Lung (tissue), 13 donors: Measurements from ENCODE around the gene PRH1. TPM values are rescaled to one million over a fixed set of nuclear protein-coding genes. Genes with fewer than 3 reads are reported as not detected.

Source experiments
- ATAC-seq: fragments of 200-7000 bp; cut with Tn5 transposase; one replicate; pipeline ENCODE4 v1.9.1; 2020; ENCODE audit warnings: moderate number of reproducible peaks; ENCODE audit not compliant: insufficient read depth, low FRiP score
- DNase-seq, 3 donors: peaks; one replicate each; pipeline ENCODE4 v3.0.0-alpha.2; 2013 to 2017
- H3K27ac ChIP-seq, 2 donors: one replicate each; pipeline ENCODE4 v1.5.1; 2013; ENCODE audit warnings: mild to moderate bottlenecking in 2 of 2, moderate library complexity in 2 of 2, control low read depth in 1 of 2, inconsistent platforms in 1 of 2, low read depth in 1 of 2, low read length in 1 of 2
- H3K27me3 ChIP-seq, 3 donors: one replicate each; pipeline ENCODE4 v1.5.1; 2013; ENCODE audit warnings: low read length in 2 of 3; ENCODE audit not compliant: control insufficient read depth in 3 of 3, insufficient read depth in 3 of 3
- H3K36me3 ChIP-seq, 4 donors: one replicate each; pipeline ENCODE4 v1.5.1; 2013; ENCODE audit warnings: low read length in 4 of 4, mild to moderate bottlenecking in 1 of 4, moderate library complexity in 1 of 4; ENCODE audit not compliant: control insufficient read depth in 4 of 4, insufficient read depth in 4 of 4
- H3K4me1 ChIP-seq, 5 donors: one replicate each; pipeline ENCODE4 v1.5.1; 2013; ENCODE audit warnings: low read length in 5 of 5, mild to moderate bottlenecking in 2 of 5, moderate library complexity in 1 of 5; ENCODE audit not compliant: control insufficient read depth in 5 of 5, insufficient read depth in 5 of 5
- H3K4me3 ChIP-seq: one replicate; pipeline ENCODE4 v1.5.1; 2013; ENCODE audit warnings: mild to moderate bottlenecking, control low read depth, moderate library complexity
- H3K9ac ChIP-seq, 2 donors: one replicate each; pipeline ENCODE4 v1.5.1; 2013; ENCODE audit warnings: low read length in 2 of 2, control low read depth in 1 of 2; ENCODE audit not compliant: insufficient read depth in 1 of 2
- H3K9me3 ChIP-seq, 4 donors: one replicate each; pipeline ENCODE4 v1.5.1; 2013; ENCODE audit warnings: low read length in 3 of 4, mild to moderate bottlenecking in 1 of 4, moderate library complexity in 1 of 4; ENCODE audit not compliant: control insufficient read depth in 4 of 4, insufficient read depth in 3 of 4
- WGBS, 2 donors: extraction: QIAGEN DNeasy Blood & Tissue Kit; methylation state at CpG; one replicate each; pipeline ENCODE4 v1.1.7; 2013; 5-methylcytosine and 5-hydroxymethylcytosine counted together
- polyA plus RNA-seq, 2 donors: library from polyadenylated mRNA; stranded (reverse); fragments of 200-250 nt; gene quantifications; one replicate each; pipeline ENCODE4 v1.2.1, GENCODE V29; 2013
- small RNA-seq: library from RNA; depleted of rRNA; stranded (forward); fragments of <200 nt; gene quantifications from one replicate; pipeline ENCODE3, GENCODE V24; 2014; ENCODE audit warnings: low replicate concordance
- total RNA-seq, 2 donors: library from RNA; depleted of rRNA in 1 of 2; stranded (reverse); fragments of >200 nt in 1 of 2; gene quantifications; one replicate each; pipeline ENCODE4 v1.2.1, GENCODE V29; 2014 to 2021
- TF ChIP-seq, protein P1 (sequence below): IDR thresholded peaks from 2 replicates; pipeline ENCODE4 v1.5.1; 2012; ENCODE audit warnings: mild to moderate bottlenecking; ENCODE audit errors: control extremely low read depth, extremely low read depth
- donor health status: control.
- donor health status: control.
- donor health status: Bipolar disorder and iron deficiency.
- donor health status: healthy.
- donor health status: DM: yes; HTN: yes; CAD: no.

Gene PRH1
- total and polyA plus RNA-seq, 4 donors = 1.9 to 92.5 (median 13.1) TPM

- Histone ChIP-seq H3K36me3 (peaks cover 0 to 8% (median 2%) of the 10 kb centered on the region in 4 donors), H3K27ac (no peak overlapping the region), H3K9ac (no peak overlapping the region), H3K4me3 (no peak overlapping the region), H3K4me1 (no peaks in the 10 kb centered on the region), H3K9me3 (peaks cover 0 to 6% (median 0%) of the 10 kb centered on the region in 4 donors), H3K27me3 (no peaks in the 10 kb centered on the region)
- no peak for ATAC-seq
- WGBS, 2 donors = 96 to 100% methylated on average over 2 of the region's 2 CpGs
- DNase-seq = no peak
- TF ChIP-seq, protein P1, sequence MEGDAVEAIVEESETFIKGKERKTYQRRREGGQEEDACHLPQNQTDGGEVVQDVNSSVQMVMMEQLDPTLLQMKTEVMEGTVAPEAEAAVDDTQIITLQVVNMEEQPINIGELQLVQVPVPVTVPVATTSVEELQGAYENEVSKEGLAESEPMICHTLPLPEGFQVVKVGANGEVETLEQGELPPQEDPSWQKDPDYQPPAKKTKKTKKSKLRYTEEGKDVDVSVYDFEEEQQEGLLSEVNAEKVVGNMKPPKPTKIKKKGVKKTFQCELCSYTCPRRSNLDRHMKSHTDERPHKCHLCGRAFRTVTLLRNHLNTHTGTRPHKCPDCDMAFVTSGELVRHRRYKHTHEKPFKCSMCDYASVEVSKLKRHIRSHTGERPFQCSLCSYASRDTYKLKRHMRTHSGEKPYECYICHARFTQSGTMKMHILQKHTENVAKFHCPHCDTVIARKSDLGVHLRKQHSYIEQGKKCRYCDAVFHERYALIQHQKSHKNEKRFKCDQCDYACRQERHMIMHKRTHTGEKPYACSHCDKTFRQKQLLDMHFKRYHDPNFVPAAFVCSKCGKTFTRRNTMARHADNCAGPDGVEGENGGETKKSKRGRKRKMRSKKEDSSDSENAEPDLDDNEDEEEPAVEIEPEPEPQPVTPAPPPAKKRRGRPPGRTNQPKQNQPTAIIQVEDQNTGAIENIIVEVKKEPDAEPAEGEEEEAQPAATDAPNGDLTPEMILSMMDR = no peak
These were observed 41.2 kb downstream of the PRH1 start for GRCh38 chr12:10842862-10843261.

DNA sequence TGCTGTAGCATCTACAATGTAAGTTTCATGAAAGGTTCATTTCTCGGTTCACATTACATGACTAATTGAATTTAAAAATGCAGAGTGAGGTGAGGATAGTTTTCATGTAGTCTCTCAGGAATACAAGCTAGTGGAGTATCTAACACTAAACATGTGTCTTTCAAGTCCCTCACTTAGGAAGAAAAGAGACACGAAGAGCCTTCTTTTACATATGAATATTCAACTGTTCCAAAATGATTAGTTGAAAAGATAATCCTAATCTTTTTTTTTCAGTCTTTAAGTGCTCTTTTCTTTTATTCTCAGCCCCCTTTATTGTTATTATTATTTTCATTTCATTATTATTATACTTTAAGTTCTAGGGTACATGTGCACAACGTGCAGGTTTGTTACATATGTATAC lies 45.6 kb downstream of the PRH1 start:
- Histone ChIP-seq H3K27ac (no peak overlapping the region), H3K4me1 (peaks cover 0 to 2% (median 0%) of the 10 kb centered on the region in 5 donors), H3K4me3 (no peak overlapping the region), H3K9me3 (peaks cover 0 to 6% (median 0%) of the 10 kb centered on the region in 4 donors), H3K27me3 (no peaks in the 10 kb centered on the region), H3K9ac (no peak overlapping the region), H3K36me3 (peaks cover 0 to 8% (median 2%) of the 10 kb centered on the region in 4 donors)
- WGBS, 2 donors = 86 to 96% methylated on average over 3 of the region's 3 CpGs
- TF ChIP-seq, protein P1 = no peak
- no peak for ATAC-seq
- no peak for DNase-seq

Small RNA genes within 50 kb of the gene (small RNA-seq; reads per million reads assigned to genes)
- gene PRR4 = not detected

Other genes starting within 250 kb of the PRH1 start
- gene STYK1, start 210.2 kb downstream of the PRH1 start, total RNA-seq = 1 to 10 TPM in 1 of 2 donors, under 1 TPM in 1; 0.77 to 1.0 TPM
- gene STYK1, start 210.2 kb downstream of the PRH1 start, polyA plus RNA-seq = 1 to 10 TPM in 1 of 2 donors, under 1 TPM in 1; 0.67 to 1.3 TPM
- 100 to 1,000 TPM; 134 to 299 TPM for gene YBX3, start 160.9 kb downstream of the PRH1 start, total RNA-seq
- gene YBX3, start 160.9 kb downstream of the PRH1 start, polyA plus RNA-seq = 100 to 1,000 TPM; 228 to 276 TPM
- under 1 TPM in 1 of 2 donors, not detected in 1; 0.31 TPM for gene TAS2R7, start 81.6 kb downstream of the PRH1 start, total RNA-seq
- not detected for gene TAS2R7, start 81.6 kb downstream of the PRH1 start, polyA plus RNA-seq
- not detected for gene TAS2R8, start 77.0 kb downstream of the PRH1 start, total RNA-seq
- not detected for gene TAS2R8, start 77.0 kb downstream of the PRH1 start, polyA plus RNA-seq
- not detected for gene TAS2R9, start 74.1 kb downstream of the PRH1 start, total RNA-seq
- not detected for gene TAS2R9, start 74.1 kb downstream of the PRH1 start, polyA plus RNA-seq
- gene TAS2R10, start 57.9 kb downstream of the PRH1 start, total RNA-seq = 1 to 10 TPM in 1 of 2 donors, under 1 TPM in 1; 0.80 to 2.1 TPM
- under 1 TPM in 1 of 2 donors, not detected in 1; 0.18 TPM for gene TAS2R10, start 57.9 kb downstream of the PRH1 start, polyA plus RNA-seq
- 1 to 10 TPM; 2.2 to 7.3 TPM for gene PRR4, start 34.8 kb downstream of the PRH1 start, total RNA-seq
- gene PRR4, start 34.8 kb downstream of the PRH1 start, polyA plus RNA-seq = 1 to 10 TPM; 3.4 to 3.6 TPM
- 10 to 100 TPM in 1 of 2 donors, 1 to 10 TPM in 1; 1.7 to 13.5 TPM for gene TAS2R13, start 25.3 kb upstream of the PRH1 start, total RNA-seq
- gene TAS2R13, start 25.3 kb upstream of the PRH1 start, polyA plus RNA-seq = not detected
- gene PRH2, start 45.0 kb upstream of the PRH1 start, total RNA-seq = not detected
- gene PRH2, start 45.0 kb upstream of the PRH1 start, polyA plus RNA-seq = under 1 TPM; 0.30 to 0.31 TPM
- 10 to 100 TPM in 1 of 2 donors, 1 to 10 TPM in 1; 3.0 to 13.5 TPM for gene TAS2R14, start 55.0 kb upstream of the PRH1 start, total RNA-seq
- 1 to 10 TPM in 1 of 2 donors, under 1 TPM in 1; 0.48 to 1.0 TPM for gene TAS2R14, start 55.0 kb upstream of the PRH1 start, polyA plus RNA-seq
- 10 to 100 TPM in 1 of 2 donors, 1 to 10 TPM in 1; 1.8 to 11.1 TPM for gene TAS2R50, start 102.7 kb upstream of the PRH1 start, total RNA-seq
- gene TAS2R50, start 102.7 kb upstream of the PRH1 start, polyA plus RNA-seq = under 1 TPM in 1 of 2 donors, not detected in 1; 0.03 TPM
- gene TAS2R20, start 114.0 kb upstream of the PRH1 start, total RNA-seq = 10 to 100 TPM in 1 of 2 donors, 1 to 10 TPM in 1; 1.7 to 21.2 TPM
- under 1 TPM; 0.08 to 0.16 TPM for gene TAS2R20, start 114.0 kb upstream of the PRH1 start, polyA plus RNA-seq
- 10 to 100 TPM in 1 of 2 donors, 1 to 10 TPM in 1; 3.2 to 25.0 TPM for gene TAS2R19, start 138.4 kb upstream of the PRH1 start, total RNA-seq
- gene TAS2R19, start 138.4 kb upstream of the PRH1 start, polyA plus RNA-seq = under 1 TPM; 0.13 to 0.14 TPM
- gene TAS2R31, start 147.2 kb upstream of the PRH1 start, total RNA-seq = 10 to 100 TPM in 1 of 2 donors, 1 to 10 TPM in 1; 3.2 to 20.1 TPM
- under 1 TPM; 0.14 to 0.26 TPM for gene TAS2R31, start 147.2 kb upstream of the PRH1 start, polyA plus RNA-seq
- gene TAS2R46, start 178.0 kb upstream of the PRH1 start, total RNA-seq = 10 to 100 TPM in 1 of 2 donors, 1 to 10 TPM in 1; 1.6 to 11.2 TPM
- gene TAS2R46, start 178.0 kb upstream of the PRH1 start, polyA plus RNA-seq = not detected
- gene TAS2R43, start 208.1 kb upstream of the PRH1 start, total RNA-seq = 10 to 100 TPM in 1 of 2 donors, 1 to 10 TPM in 1; 1.0 to 15.1 TPM
- not detected for gene TAS2R43, start 208.1 kb upstream of the PRH1 start, polyA plus RNA-seq